Measurements from ENCODE around the gene VPS8. TPM values are rescaled to one million over a fixed set of nuclear protein-coding genes. Genes with fewer than 3 reads are reported as not detected.

Gene VPS8
- total and polyA plus RNA-seq, 9 of the 15 experiments (the other 6 are each of a cell fraction or from before 2014, with no cell fraction given), result 7.2 to 41.0 (median 28.3) TPM

DNA sequence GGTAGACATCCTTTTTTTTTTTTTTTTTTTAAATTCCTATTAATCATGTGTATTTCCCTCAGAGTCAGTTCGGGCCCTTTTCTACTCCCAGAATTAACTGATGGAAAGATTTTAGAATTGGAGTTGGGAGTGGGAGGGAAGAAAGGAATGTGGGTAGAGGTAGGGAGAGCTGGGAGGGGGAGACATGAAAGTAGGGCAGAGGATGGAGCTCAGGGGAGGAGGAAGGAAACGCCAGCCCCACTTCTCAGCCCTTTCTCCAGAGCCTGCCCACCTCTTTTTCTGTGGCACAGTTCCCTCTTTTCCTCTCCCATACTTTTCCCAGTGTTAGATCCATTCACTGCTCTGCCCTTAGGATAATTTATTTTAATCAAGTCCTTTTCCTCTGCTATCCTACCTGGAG is 129.4 kb downstream of the VPS8 start:
- H3K9me1 ChIP-seq (ENCODE audit: control insufficient read depth, insufficient read depth, low read length), result no peaks in the 10 kb centered on the region
- H3K4me2 ChIP-seq (ENCODE audit: insufficient read depth, low read length), result no peak overlapping the region
- intact Hi-C loops (cut with micrococcal nuclease) (no loop called here), in situ Hi-C loops (cut with MboI) (no loop called here)
- ChIA-PET POLR2A (no interaction called here), CTCF (ENCODE audit: low intra/inter-chr PET ratio) (no interaction called here)
- H4K20me1 ChIP-seq (replicated peaks; ENCODE audit: control insufficient read depth, insufficient read depth, low read length), result no peaks in the 10 kb centered on the region
- 50% methylated on average over 1 of the region's 2 CpGs for WGBS (ENCODE audit: insufficient coverage, low coverage, missing lambda C conversion rate)
- FAIRE-seq (no peak), DNase-seq (ENCODE audit: extremely low read depth in 1 of 4, low spot score in 3 of 4) (no peak), ATAC-seq (no peak)
- no peaks in the 10 kb centered on the region for H3K9me3 ChIP-seq (replicated peaks; ENCODE audit: control insufficient read depth, insufficient read depth, low read depth, low read length)
- no peaks in the 10 kb centered on the region for H3K27me3 ChIP-seq (ENCODE audit: control insufficient read depth in 2 of 2, insufficient read depth in 2 of 2, low read length in 2 of 2)
- BruUV-seq (replicated peaks), result no TSS peak
- H3K4me1 ChIP-seq (replicated peaks in 1 of 2; ENCODE audit: control insufficient read depth in 2 of 2, insufficient read depth in 2 of 2, low read length in 2 of 2), result peaks cover 0 to 7% of the 10 kb centered on the region in 2 experiments; a peak in 3 of 5 replicates
- H3K79me2 ChIP-seq (ENCODE audit: control insufficient read depth, insufficient read depth, low read length), result no peaks in the 10 kb centered on the region
- H3K9ac ChIP-seq (ENCODE audit: insufficient read depth in 1 of 2, low read depth in 2 of 2, low read length in 2 of 2), result no peak overlapping the region
- TF ChIP-seq, protein P1, sequence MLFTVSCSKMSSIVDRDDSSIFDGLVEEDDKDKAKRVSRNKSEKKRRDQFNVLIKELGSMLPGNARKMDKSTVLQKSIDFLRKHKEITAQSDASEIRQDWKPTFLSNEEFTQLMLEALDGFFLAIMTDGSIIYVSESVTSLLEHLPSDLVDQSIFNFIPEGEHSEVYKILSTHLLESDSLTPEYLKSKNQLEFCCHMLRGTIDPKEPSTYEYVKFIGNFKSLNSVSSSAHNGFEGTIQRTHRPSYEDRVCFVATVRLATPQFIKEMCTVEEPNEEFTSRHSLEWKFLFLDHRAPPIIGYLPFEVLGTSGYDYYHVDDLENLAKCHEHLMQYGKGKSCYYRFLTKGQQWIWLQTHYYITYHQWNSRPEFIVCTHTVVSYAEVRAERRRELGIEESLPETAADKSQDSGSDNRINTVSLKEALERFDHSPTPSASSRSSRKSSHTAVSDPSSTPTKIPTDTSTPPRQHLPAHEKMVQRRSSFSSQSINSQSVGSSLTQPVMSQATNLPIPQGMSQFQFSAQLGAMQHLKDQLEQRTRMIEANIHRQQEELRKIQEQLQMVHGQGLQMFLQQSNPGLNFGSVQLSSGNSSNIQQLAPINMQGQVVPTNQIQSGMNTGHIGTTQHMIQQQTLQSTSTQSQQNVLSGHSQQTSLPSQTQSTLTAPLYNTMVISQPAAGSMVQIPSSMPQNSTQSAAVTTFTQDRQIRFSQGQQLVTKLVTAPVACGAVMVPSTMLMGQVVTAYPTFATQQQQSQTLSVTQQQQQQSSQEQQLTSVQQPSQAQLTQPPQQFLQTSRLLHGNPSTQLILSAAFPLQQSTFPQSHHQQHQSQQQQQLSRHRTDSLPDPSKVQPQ (CRISPR knock-in tag; IDR thresholded peaks at IDR 0.05; ENCODE audit: borderline replicate concordance), result no peak
- TF ChIP-seq ATF4 (CRISPR knock-in tag; IDR thresholded peaks at IDR 0.05) (no peak), HNRNPK (IDR thresholded peaks at IDR 0.05; ENCODE audit: low read depth, low read length, poor library complexity, severe bottlenecking) (no peak), NFE2 (IDR thresholded peaks at IDR 0.05; ENCODE audit: low read depth) (no peak), U2AF2 (optimal IDR thresholded peaks at IDR 0.05; ENCODE audit: low read depth, low read length) (no peak), ARNT (IDR thresholded peaks at IDR 0.05) (no peak), PCBP1 (IDR thresholded peaks at IDR 0.05; ENCODE audit: low read depth, low read length, poor library complexity, severe bottlenecking) (no peak)
- TF ChIP-seq, protein P2, sequence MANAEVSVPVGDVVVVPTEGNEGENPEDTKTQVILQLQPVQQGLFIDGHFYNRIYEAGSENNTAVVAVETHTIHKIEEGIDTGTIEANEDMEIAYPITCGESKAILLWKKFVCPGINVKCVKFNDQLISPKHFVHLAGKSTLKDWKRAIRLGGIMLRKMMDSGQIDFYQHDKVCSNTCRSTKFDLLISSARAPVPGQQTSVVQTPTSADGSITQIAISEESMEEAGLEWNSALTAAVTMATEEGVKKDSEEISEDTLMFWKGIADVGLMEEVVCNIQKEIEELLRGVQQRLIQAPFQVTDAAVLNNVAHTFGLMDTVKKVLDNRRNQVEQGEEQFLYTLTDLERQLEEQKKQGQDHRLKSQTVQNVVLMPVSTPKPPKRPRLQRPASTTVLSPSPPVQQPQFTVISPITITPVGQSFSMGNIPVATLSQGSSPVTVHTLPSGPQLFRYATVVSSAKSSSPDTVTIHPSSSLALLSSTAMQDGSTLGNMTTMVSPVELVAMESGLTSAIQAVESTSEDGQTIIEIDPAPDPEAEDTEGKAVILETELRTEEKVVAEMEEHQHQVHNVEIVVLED (CRISPR knock-in tag; IDR thresholded peaks at IDR 0.05), result no peak
- no peak overlapping the region for H2AFZ ChIP-seq (ENCODE audit: low read depth, low read length)
- no peak overlapping the region for H3K4me3 ChIP-seq
- peaks cover 12% of the 10 kb centered on the region; the same call in 2 of the 3 replicates for H3K36me3 ChIP-seq (ENCODE audit: control insufficient read depth, insufficient read depth, low read length)
- H3K27ac ChIP-seq (ENCODE audit: extremely low read depth, low read depth, low read length), result no peak overlapping the region

Measured in K562 (cell line).